ENCODE measurements around the gene MRLN. TPM values are rescaled to one million over a fixed set of nuclear protein-coding genes. Genes with fewer than 3 reads are reported as not detected.

Gene MRLN
- total and polyA plus RNA-seq, 2 of the 4 experiments (the other 2 are of a cell fraction), result not detected

DNA sequence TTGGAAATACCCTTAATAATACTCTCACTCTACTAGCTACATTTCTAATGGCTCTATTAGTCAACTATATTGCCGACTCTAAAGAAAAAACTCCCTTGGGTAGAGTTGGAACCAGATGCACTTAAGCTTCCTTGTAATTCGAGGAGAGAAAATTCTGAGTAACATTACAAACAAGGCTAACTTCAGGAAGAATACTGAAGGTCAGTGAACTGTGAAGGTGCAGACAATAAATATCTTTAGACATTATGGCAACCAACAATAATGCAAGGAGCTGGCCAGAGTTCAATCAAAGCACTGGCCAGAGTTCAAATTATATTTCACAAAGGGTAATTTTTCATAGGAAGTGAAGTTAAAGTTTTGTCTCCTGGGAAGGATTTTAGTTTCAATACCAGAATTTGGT lies 40.7 kb upstream of the MRLN start:
- H2AK9ac ChIP-seq (replicated peaks; ENCODE audit: low read depth, low read length, poor library complexity), result no peak overlapping the region
- POLR2A ChIA-PET (ENCODE audit: unreplicated experiment), result interaction anchor here (0.6 kb wide), 1 partner anchor 8 kb away, joined by 4 read pairs; no protein-coding TSS in a partner anchor
- BruUV-seq (replicated peaks), result no TSS peak

More for the DNA sequence above, 40.7 kb upstream of the MRLN start:
- dilution Hi-C loops (cut with HindIII; ENCODE audit: low sequenced_read_pairs, unreplicated experiment) (no loop called here), in situ Hi-C loops (cut with MboI; ENCODE audit: low sequenced_read_pairs) (no loop called here), intact Hi-C loops (cut with micrococcal nuclease) (no loop called here)
- no peaks in the 10 kb centered on the region for H3K9me3 ChIP-seq (ENCODE audit: control insufficient read depth, insufficient read depth, low read length)
- DNase-seq (no peak), ATAC-seq (ENCODE audit: low read depth) (no peak)
- H3K9me1 ChIP-seq (ENCODE audit: insufficient read depth, low read length), result no peaks in the 10 kb centered on the region
- no peak overlapping the region for H4K91ac ChIP-seq (ENCODE audit: insufficient read depth, low read depth, low read length)
- no peak overlapping the region for H3K18ac ChIP-seq (ENCODE audit: low read depth, low read length)
- no peak overlapping the region for H3K4me2 ChIP-seq (ENCODE audit: low read depth, low read length)
- peaks cover 23% of the 10 kb centered on the region for H3K36me3 ChIP-seq (ENCODE audit: control insufficient read depth, insufficient read depth, low read length)
- no peak overlapping the region for H3K4ac ChIP-seq (ENCODE audit: low read depth, low read length)
- H2AFZ ChIP-seq (replicated peaks; ENCODE audit: low read length, poor library complexity), result no peak overlapping the region
- no peak overlapping the region for H2BK5ac ChIP-seq (ENCODE audit: low read depth, low read length, poor library complexity, severe bottlenecking)
- H4K20me1 ChIP-seq (ENCODE audit: insufficient read depth, low read length), result no peaks in the 10 kb centered on the region
- no peak overlapping the region for H3K14ac ChIP-seq (replicated peaks; ENCODE audit: low read depth, low read length)
- no peak overlapping the region for H4K8ac ChIP-seq (ENCODE audit: low read depth in 2 of 2, low read length in 2 of 2)
- H3K9ac ChIP-seq (ENCODE audit: low read depth, low read length), result no peak overlapping the region
- H3K4me3 ChIP-seq (ENCODE audit: insufficient read depth, low read depth, low read length), result no peak overlapping the region
- no peaks in the 10 kb centered on the region for H3K79me1 ChIP-seq (ENCODE audit: low read depth in 1 of 2, low read length in 2 of 2)
- no peak overlapping the region for H3K27ac ChIP-seq (ENCODE audit: insufficient read depth, low read length)
- no peak overlapping the region for H2BK120ac ChIP-seq (ENCODE audit: low read depth, low read length)
- H4K5ac ChIP-seq (ENCODE audit: low read depth, low read length), result no peak overlapping the region
- WGBS, 2 experiments (ENCODE audit: extremely low coverage in 2 of 2, insufficient read length in 1 of 2), result no CpG with 5 or more reads among the region's 2 CpGs
- H3K27me3 ChIP-seq (ENCODE audit: control insufficient read depth, insufficient read depth, low read length), result no peaks in the 10 kb centered on the region
- no peak overlapping the region for H3K23ac ChIP-seq (ENCODE audit: low read depth, low read length)
- CTCF ChIA-PET, result no interaction called here
- TF ChIP-seq, protein P1, sequence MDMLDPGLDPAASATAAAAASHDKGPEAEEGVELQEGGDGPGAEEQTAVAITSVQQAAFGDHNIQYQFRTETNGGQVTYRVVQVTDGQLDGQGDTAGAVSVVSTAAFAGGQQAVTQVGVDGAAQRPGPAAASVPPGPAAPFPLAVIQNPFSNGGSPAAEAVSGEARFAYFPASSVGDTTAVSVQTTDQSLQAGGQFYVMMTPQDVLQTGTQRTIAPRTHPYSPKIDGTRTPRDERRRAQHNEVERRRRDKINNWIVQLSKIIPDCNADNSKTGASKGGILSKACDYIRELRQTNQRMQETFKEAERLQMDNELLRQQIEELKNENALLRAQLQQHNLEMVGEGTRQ (IDR thresholded peaks at IDR 0.05; ENCODE audit: low read depth, low read length), result no peak
- TF ChIP-seq CHD1 (IDR thresholded peaks at IDR 0.05; ENCODE audit: low read depth, low read length) (no peak), CEBPB (IDR thresholded peaks at IDR 0.05; ENCODE audit: low read depth, low read length) (no peak), CTCF (conservative IDR thresholded peaks at IDR 0.05; ENCODE audit: low read depth, low read length) (no peak), POLR2A (IDR thresholded peaks at IDR 0.05; ENCODE audit: low read depth, low read length) (no peak), RFX5 (IDR thresholded peaks at IDR 0.05; ENCODE audit: low read depth, low read length) (no peak), BHLHE40 (IDR thresholded peaks at IDR 0.05; ENCODE audit: low read depth, low read length) (no peak)
- H2BK15ac ChIP-seq (ENCODE audit: low read depth, low read length), result no peak overlapping the region
- no peaks in the 10 kb centered on the region for H3K4me1 ChIP-seq (ENCODE audit: control insufficient read depth, insufficient read depth, low read length)
- H2BK20ac ChIP-seq (ENCODE audit: low read depth, low read length), result no peak overlapping the region
- H3K56ac ChIP-seq (ENCODE audit: extremely low read depth, insufficient read depth, low read length), result no peak overlapping the region
- H2AK5ac ChIP-seq (ENCODE audit: low read depth, low read length), result no peak overlapping the region
